KG1 (cell line): ENCODE results near the gene TTC24.
"Not testable (repeated sequence)": the region's sequence is repeated elsewhere in the genome, so short reads cannot be mapped to it uniquely, and the experiment has no call there.

Experiments
- DNase-seq: peaks from one replicate; lab custom pipeline; 2025; lab: John Stamatoyannopoulos, UW

TTC24 gene

DNA sequence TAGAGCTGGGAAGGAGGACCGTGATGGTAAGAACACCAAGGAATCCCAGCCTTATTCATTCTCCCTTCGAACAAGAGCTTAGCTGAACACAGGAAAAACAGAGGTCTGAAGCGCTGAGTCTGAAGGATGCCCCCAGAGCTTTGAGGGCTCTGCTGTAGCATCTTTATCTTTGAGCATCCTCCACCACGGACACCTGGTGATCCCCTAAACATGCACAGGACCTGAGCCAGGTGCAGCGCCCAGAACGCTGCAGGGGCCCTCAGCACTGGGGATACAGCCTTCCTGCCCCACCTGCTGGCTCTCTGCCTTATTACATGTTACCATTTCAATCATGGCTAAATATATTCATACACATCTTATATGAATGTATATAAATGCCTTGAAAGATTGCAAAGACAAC, 29.5 kb downstream of the TTC24 start:
- no peak for DNase-seq

GRCh38 chr1:156610072-156610471, 30.5 kb downstream of the TTC24 start:
- DNase-seq: not testable (repeated sequence)

DNA sequence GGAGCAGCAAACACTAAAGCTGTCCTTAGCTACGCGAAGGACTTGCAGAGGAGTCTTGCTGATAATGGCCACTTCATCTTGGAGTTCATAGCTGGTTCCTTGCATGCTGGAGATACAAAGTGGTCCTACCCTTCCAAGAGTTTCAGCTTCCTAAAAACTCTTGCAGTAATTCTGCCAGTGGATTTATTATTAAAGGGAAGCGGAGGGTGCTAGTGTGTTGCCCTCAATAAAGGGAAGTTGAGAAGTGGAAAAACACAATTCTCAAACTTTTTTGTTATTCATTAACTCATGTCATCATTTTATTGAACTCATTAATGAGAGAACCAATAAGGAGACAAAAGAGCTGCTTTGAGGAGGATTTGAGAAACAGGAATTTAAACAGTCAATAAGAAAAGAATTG, 33.1 kb downstream of the TTC24 start:
- DNase-seq: no peak

DNA sequence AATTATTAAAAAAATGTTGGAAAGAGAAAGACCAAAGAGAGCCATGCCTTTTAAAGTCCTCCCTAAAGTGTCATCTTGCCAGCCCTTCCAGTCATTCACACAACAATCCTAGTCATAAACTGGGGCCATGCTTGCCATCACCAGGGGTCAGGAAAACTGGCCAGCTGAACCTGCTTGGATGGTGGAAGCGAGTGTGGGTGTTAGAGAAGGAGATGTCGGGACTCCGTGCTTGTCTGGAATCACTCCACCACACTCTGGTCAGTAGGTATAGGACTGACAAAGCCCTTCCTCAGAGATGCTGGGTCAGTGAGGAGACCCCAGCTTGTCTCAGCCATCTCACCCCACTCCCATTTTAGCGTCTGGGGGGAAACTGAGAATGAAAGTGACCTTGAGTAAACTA, 36.4 kb downstream of the TTC24 start:
- DNase-seq: no peak

DNA sequence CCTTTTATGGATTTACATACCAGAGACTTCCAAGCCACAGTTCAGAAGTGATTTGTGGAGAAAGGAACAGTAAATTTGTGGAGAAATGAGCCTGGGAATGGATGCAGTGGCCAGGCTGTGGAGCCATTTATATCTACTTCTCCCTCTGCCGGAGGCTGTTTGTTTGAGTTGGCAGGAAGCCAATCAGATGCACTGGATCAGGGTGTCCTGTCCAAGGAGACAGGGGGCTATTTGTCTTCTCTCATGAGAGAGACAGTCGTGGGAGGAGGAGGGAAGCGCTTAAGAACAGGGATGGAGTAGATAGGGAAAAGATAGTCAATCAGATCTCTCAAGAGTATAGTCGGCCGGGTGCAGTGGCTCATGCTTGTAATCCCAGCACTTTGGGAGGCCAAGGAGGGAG, 36.9 kb downstream of the TTC24 start:
- no peak for DNase-seq

GRCh38 chr1:156618853-156619581, 39.5 kb downstream of the TTC24 start, which contains the start of gene HAPLN2:
Gene HAPLN2 (plus strand): TSS chr1:156619415. CDS start chr1:156623491, 4,076 bp downstream.
- DNase-seq: no peak

DNA sequence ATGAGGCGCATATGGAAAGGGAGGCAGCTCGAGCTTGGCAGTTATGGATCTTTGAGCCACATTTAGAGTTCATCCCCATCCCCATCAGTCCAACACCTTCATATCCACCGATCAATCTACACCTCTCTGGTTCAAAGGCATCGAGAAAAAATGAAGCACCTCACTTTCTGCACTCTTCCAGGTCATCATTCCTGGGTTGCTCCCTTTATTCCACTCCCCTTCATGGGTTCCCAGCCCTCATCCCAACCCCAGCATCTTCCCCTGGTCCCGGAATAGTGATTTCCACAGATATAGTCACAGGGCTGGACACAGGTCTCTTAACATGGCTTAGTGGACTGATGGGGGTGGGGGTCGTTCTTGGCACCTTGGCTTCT, 40.0 kb downstream of the TTC24 start:
- DNase-seq: no peak

GRCh38 chr1:156622581-156623297, 43.2 kb downstream of the TTC24 start:
- no peak for DNase-seq

DNA sequence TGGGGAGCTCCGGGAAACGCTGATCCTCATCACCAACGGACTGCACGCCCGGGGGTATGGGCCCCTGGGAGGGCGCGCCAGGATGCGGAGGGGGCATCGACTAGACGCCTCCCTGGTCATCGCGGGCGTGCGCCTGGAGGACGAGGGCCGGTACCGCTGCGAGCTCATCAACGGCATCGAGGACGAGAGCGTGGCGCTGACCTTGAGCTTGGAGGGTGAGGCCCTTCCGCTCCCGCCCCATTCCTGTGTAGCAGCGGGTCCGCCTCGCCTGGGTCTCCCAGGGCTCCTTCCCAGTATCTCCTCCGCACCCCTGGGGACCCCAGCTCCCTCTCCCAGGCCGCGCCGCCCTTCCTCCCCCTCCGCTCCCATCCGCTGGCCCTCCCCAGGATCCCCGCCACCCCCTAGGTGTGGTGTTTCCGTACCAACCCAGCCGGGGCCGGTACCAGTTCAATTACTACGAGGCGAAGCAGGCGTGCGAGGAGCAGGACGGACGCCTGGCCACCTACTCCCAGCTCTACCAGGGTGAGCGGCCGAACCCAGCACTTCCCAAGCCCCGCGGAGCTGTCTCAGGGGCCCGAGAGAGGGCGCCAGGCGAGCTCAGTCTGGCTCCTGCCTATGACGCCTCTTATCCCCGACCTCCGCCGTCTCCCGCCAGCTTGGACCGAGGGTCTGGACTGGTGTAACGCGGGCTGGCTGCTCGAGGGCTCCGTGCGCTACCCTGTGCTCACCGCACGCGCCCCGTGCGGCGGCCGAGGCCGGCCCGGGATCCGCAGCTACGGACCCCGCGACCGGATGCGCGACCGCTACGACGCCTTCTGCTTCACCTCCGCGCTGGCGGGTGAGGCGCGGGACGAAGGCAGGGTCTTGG, 44.7 kb downstream of the TTC24 start:
- DNase-seq: peak; percentile 32

GRCh38 chr1:156624814-156625435, 45.4 kb downstream of the TTC24 start:
- no peak for DNase-seq

- DNase-seq: peak; percentile 32
Observed at GRCh38 chr1:156625436-156626078, 46.0 kb downstream of the TTC24 start.

- no peak for DNase-seq
Observed at GRCh38 chr1:156626079-156626438, 46.5 kb downstream of the TTC24 start.

DNA sequence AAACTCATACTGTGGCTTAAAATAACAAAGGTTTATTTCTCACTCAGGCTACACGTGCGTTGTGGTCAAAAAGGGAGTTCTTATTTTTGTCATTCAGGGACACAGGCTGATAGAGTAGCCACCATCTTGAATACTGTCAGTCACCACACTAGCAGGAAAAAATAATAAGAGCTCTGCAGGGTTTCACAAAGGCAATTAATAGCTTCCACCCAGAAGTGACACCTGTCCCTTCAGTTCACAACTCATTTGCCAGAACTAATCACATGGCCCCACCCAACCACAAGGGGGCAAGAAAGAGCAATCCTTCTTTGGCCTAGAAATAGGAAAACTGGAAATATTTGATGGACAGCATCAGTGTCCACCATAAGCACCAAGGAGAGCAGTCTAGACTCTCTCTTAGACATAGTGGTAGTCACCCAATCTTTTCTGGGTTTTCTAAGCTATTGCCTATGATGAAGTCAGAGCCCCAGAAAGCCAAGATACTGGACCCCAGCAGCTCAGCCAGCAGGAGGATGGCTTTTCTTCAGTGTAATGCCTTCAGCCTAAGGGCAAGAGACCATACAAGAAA, 47.9 kb downstream of the TTC24 start:
- no peak for DNase-seq

DNA sequence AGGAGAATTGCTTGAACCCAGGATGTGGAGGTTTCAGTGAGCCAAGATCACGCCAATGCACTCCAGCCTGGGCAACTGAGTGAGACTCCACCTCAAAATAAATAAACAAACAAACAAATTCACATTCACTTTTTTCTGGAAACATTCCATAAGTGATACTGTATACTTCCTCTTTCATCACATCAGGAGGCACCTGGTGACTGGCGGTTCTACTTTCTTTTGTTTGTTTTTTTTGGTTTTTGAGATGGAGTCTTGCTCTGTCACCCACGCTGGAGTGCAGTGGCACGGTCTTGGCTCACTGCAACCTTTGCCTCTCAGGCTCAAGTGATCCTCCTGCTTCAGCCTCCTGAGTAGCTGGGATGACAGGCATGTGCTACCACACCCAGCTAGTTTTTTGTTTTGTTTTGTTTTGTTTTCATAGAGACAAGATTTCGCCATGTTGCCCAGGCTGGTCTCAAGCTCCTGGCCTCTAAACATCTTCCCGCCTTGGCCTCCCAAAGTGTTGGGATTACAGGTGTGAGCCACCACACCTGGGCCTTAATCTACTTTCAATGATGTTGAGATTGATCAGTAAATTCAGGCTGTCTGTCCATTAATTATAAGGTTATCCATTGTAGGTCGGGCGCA, 50.4 kb downstream of the TTC24 start:
- DNase-seq: no peak

DNA sequence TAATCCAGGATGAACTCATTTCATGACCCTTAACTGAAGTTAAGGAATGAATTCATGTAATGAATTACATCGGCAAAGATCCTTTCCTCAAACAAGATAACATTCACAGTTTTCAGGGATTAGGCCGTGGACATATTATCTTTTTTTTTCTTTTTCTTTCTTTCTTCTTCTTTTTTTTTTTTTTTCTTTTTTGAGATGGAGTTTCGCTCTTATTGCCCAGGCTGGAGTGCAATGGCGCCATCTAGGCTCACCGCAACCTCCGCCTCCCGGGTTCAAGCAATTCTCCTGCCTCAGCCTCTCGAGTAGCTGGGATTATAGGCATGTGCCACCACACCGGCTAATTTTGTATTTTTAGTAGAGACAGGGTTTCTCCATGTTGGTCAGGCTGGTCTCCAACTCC, 51.6 kb downstream of the TTC24 start:
- DNase-seq: not testable (repeated sequence)

DNA sequence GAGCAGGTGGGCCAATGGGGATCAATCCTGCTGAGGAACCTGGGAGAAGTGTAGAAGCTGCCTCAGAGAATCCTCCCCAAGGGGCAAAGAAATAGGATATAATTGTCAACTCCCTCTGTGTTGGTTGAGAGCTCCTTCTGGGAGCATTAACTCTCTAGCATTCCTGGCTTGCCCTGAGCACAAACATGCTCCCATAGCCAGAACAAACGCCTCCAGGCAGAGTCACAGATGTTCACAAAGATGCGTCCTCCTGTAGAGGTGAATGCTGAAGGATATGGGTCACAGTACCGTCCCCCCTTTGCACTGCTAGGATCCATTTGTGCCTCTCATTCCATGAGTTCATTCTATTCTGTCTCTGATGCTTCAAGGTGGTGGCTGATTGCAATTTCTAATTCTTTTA, 52.8 kb downstream of the TTC24 start:
- no peak for DNase-seq
